Esophagus muscularis mucosa (tissue), 4 donors: ENCODE results near the gene MYH14. TPM values are rescaled to one million over a fixed set of nuclear protein-coding genes. Genes with fewer than 3 reads are reported as not detected.

Experiments used
- DNase-seq: peaks from one replicate; pipeline ENCODE4 v3.0.0-alpha.2; 2017; ENCODE audit errors: extremely low spot score
- H3K27ac ChIP-seq, 4 donors: fragments of 200-600 bp; sonication (generic); replicated peaks in 1 of 4; 1 replicate in 3 of 4; 2 replicates in 1 of 4; pipeline ENCODE4 v1.5.1; 2016 to 2019; ENCODE audit warnings: mild to moderate bottlenecking in 1 of 4
- H3K27me3 ChIP-seq, 4 donors: fragments of 200-600 bp; sonication (generic); one replicate each; pipeline versions ENCODE4 v1.5.1 to v1.6.0; 2016 to 2019
- H3K36me3 ChIP-seq, 4 donors: fragments of 200-600 bp; sonication (generic); one replicate each; pipeline ENCODE4 v1.5.1; 2016 to 2019
- H3K4me1 ChIP-seq, 4 donors: fragments of 200-600 bp; sonication (generic); one replicate each; pipeline ENCODE4 v1.5.1; 2016 to 2019
- H3K4me3 ChIP-seq, 4 donors: fragments of 200-600 bp; sonication (generic); 1 replicate in 2 of 4; 2 replicates in 2 of 4; pipeline ENCODE4 v1.5.1; 2016 to 2019; ENCODE audit warnings: mild to moderate bottlenecking in 4 of 4, moderate library complexity in 1 of 4
- H3K9me3 ChIP-seq, 4 donors: fragments of 200-600 bp; sonication (generic); 1 replicate in 3 of 4; 2 replicates in 1 of 4; pipeline ENCODE4 v1.5.1; 2016 to 2019
- EP300 ChIP-seq: sonication (generic); formaldehyde crosslinking; IDR thresholded peaks from one replicate; pipeline ENCODE4 v1.6.1; 2017; ENCODE audit warnings: antibody characterized with exemption
- POLR2A ChIP-seq: fragments of 450-650 bp; IDR thresholded peaks from one replicate; pipeline ENCODE4 v1.6.1; 2017; ENCODE audit warnings: antibody characterized with exemption, moderate library complexity, mild to moderate bottlenecking, low read depth
- POLR2AphosphoS5 ChIP-seq, 2 donors: sonication (generic); formaldehyde crosslinking; IDR thresholded peaks; one replicate each; pipeline ENCODE4 v1.6.1; 2017; ENCODE audit warnings: antibody characterized with exemption in 2 of 2
- WGBS: methylation state at CpG from one replicate; pipeline ENCODE4 v1.1.5; 2018; 5-methylcytosine and 5-hydroxymethylcytosine counted together
- intact Hi-C: fragments of 100-400 bp; cut with DNase I; formaldehyde crosslinking; loops from one replicate; pipeline ENCODE4 v1.15.1; 2023
- total RNA-seq, 4 donors: library from RNA; depleted of rRNA; stranded (reverse); fragments of >200 nt; gene quantifications; one replicate each; pipeline versions ENCODE4 v1.1.0 to v1.2.1, GENCODE V29; 2016
- TF ChIP-seq, protein P1 (sequence below), 3 experiments: fragments of 200-600 bp in 2 of 3; fragments of 450-650 bp in 1 of 3; sonication (generic) in 2 of 3; IDR thresholded peaks; one replicate each; pipeline ENCODE4 v1.5.1; 2017 to 2019; ENCODE audit warnings: antibody characterized with exemption in 3 of 3, mild to moderate bottlenecking in 2 of 3, moderate library complexity in 1 of 3

The MYH14 gene
- total RNA-seq, 4 donors from 2014 or later, result 2.5 to 10.1 (median 5.3) TPM

DNA sequence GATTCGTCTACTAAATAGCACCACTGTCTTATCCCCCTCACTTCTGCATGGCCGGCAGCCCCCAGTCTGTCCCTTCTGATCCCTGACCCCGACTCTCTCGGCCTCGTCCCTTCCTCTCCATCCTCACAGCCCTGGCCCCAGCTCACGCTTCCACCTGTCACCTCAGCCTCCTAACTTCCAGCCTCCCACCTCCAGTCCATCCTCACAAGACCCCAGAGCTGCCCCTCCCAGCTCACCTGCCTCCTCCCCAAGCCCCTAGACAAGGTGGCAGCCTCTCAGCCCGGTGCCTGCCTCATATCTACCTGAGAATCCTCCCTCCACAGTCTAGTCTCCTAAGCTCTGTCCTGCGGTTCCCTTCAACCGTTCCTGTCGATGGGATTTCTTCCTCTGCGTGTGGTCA, 115.7 kb downstream of the MYH14 start:
- H3K27me3 ChIP-seq, result peaks cover 0 to 70% (median 15%) of the 10 kb centered on the region in 4 donors
- WGBS, result 81% methylated on average over 11 of the region's 11 CpGs
- intact Hi-C loops, result no loop called here
- no peak for DNase-seq
- H3K36me3 ChIP-seq, result no peaks in the 10 kb centered on the region
- peaks cover 0 to 20% (median 3%) of the 10 kb centered on the region in 4 donors for H3K4me1 ChIP-seq
- no peak overlapping the region for H3K4me3 ChIP-seq
- TF ChIP-seq, protein P1, sequence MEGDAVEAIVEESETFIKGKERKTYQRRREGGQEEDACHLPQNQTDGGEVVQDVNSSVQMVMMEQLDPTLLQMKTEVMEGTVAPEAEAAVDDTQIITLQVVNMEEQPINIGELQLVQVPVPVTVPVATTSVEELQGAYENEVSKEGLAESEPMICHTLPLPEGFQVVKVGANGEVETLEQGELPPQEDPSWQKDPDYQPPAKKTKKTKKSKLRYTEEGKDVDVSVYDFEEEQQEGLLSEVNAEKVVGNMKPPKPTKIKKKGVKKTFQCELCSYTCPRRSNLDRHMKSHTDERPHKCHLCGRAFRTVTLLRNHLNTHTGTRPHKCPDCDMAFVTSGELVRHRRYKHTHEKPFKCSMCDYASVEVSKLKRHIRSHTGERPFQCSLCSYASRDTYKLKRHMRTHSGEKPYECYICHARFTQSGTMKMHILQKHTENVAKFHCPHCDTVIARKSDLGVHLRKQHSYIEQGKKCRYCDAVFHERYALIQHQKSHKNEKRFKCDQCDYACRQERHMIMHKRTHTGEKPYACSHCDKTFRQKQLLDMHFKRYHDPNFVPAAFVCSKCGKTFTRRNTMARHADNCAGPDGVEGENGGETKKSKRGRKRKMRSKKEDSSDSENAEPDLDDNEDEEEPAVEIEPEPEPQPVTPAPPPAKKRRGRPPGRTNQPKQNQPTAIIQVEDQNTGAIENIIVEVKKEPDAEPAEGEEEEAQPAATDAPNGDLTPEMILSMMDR (IDR thresholded peaks at IDR 0.05), result no peak
- no peak for TF ChIP-seq EP300
- no peak for TF ChIP-seq POLR2AphosphoS5 (IDR thresholded peaks at IDR 0.05)
- no peak for TF ChIP-seq POLR2A
- H3K27ac ChIP-seq, result no peak overlapping the region
- H3K9me3 ChIP-seq, result no peaks in the 10 kb centered on the region

DNA sequence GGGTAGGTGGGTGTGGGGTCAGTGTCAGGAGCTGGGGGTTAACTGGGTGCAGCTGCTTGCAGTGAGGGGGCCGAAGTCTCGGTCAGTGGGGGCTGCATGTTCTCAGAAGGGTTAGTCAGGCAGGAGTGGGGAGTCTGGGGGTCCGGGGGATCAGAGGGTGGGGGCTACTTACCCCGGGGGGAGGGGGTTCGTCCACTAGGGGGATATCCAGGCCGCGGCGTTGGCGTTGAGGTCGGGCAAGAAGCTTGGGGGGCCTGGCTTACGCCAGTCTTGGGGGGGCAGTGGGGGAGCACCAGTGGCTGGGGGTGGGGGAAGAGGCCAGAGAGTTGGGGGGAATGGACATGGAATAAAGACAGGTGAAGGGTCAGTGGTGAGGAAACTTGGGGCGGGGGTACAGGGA, 116.6 kb downstream of the MYH14 start:
- Histone ChIP-seq H3K27me3 (peaks cover 0 to 61% (median 6%) of the 10 kb centered on the region in 4 donors), H3K9me3 (no peaks in the 10 kb centered on the region), H3K27ac (no peak overlapping the region), H3K4me1 (peaks cover 0 to 11% (median 3%) of the 10 kb centered on the region in 4 donors), H3K4me3 (no peak overlapping the region), H3K36me3 (no peaks in the 10 kb centered on the region)
- WGBS, result 87% methylated on average over 12 of the region's 12 CpGs
- DNase-seq, result no peak
- TF ChIP-seq, protein P1 (IDR thresholded peaks at IDR 0.05), result no peak
- intact Hi-C loops, result no loop called here

DNA sequence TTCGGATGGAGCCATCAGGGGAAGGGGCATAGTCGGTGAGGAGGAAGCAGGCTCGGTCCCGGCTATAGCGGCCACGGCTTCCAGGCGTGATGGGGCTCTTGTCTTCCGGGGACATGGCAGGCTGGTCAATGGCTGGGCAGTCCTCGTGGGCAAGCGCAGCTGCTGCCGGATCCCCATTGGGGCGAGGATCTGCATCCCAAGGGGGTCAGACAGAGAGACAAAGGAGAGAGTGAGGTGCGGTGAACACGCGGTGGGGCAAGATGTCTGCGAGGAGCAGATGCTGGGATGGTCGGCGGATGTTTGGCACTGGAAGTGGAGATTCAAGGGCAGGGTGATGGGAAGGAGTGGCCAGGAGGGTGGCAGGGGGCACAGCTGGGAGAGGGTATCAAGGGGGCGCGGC, 117.2 kb downstream of the MYH14 start:
- no peak overlapping the region for H3K27ac ChIP-seq
- H3K9me3 ChIP-seq, result no peaks in the 10 kb centered on the region
- H3K36me3 ChIP-seq, result no peaks in the 10 kb centered on the region
- TF ChIP-seq, protein P1 (IDR thresholded peaks at IDR 0.05), result no peak
- TF ChIP-seq EP300, result no peak
- TF ChIP-seq POLR2A, result no peak
- TF ChIP-seq POLR2AphosphoS5 (IDR thresholded peaks at IDR 0.05), result no peak
- WGBS, result 91% methylated on average over 19 of the region's 20 CpGs
- no peak overlapping the region for H3K4me3 ChIP-seq
- no peak for DNase-seq
- intact Hi-C loops, result no loop called here
- H3K27me3 ChIP-seq, result peaks cover 0 to 57% (median 2%) of the 10 kb centered on the region in 4 donors
- peaks cover 0 to 12% (median 7%) of the 10 kb centered on the region in 4 donors for H3K4me1 ChIP-seq

DNA sequence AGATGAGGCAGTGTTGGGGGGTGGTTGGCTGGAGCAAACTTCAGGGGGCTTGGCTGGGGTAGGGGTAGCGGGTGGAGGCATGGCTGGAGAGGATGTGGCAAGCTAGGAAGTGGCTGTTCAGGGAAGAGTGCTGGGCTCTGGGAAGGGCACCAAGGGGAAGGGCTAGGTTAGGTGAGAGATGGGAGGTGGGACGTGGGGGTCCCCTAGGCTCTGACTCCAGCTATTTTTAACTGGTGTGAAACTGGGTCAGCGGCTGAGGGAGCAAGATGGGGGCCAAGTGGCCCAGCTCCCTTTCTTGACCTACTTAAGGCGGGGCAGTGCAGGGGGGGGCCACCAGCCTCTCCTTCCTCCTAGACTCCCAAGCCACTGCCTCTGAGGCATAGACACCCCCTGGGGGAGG, 118.4 kb downstream of the MYH14 start:
- no peak for DNase-seq
- peaks cover 0 to 57% (median 10%) of the 10 kb centered on the region in 4 donors for H3K27me3 ChIP-seq
- H3K27ac ChIP-seq, result no peak overlapping the region
- H3K4me1 ChIP-seq, result peaks cover 9 to 17% (median 16%) of the 10 kb centered on the region in 4 donors
- intact Hi-C loops, result no loop called here
- no peaks in the 10 kb centered on the region for H3K9me3 ChIP-seq
- H3K36me3 ChIP-seq, result no peaks in the 10 kb centered on the region
- TF ChIP-seq, protein P1 (IDR thresholded peaks at IDR 0.05), result no peak
- TF ChIP-seq POLR2AphosphoS5 (IDR thresholded peaks at IDR 0.05), result no peak
- no peak for TF ChIP-seq POLR2A
- TF ChIP-seq EP300, result no peak
- H3K4me3 ChIP-seq, result no peak overlapping the region
- 89% methylated on average over 4 of the region's 4 CpGs for WGBS

DNA sequence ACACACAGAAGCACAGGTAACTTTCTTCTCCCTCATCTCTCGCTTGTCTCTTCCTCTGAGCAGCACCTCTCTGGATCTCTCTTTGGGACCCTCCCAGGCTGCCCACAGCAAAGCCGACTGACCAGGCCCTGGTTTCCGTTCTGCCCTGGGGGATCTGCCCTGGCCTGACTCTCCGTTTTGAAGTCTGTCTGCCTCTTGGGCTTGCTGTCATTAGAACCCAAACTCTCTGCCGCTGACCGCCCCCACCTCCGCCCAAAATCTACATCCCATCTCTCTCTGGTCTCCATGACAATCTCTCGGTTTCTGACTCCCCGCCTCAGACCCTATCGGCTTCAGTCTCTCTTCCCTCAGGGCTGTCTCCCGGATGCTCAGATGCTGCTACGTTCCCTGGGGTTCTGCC, 118.8 kb downstream of the MYH14 start:
- TF ChIP-seq, protein P1 (IDR thresholded peaks at IDR 0.05), result no peak
- TF ChIP-seq POLR2AphosphoS5 (IDR thresholded peaks at IDR 0.05), result no peak
- no peak for TF ChIP-seq POLR2A
- TF ChIP-seq EP300, result no peak
- no peak overlapping the region for H3K27ac ChIP-seq
- H3K36me3 ChIP-seq, result no peaks in the 10 kb centered on the region
- peaks cover 9 to 18% (median 16%) of the 10 kb centered on the region in 4 donors for H3K4me1 ChIP-seq
- H3K9me3 ChIP-seq, result no peaks in the 10 kb centered on the region
- no peak overlapping the region for H3K4me3 ChIP-seq
- intact Hi-C loops, result no loop called here
- H3K27me3 ChIP-seq, result peaks cover 0 to 57% (median 14%) of the 10 kb centered on the region in 4 donors
- WGBS, result 72% methylated on average over 12 of the region's 12 CpGs
- no peak for DNase-seq
